SJSA1 (cell line): ENCODE data around the gene IGF2. TPM values are rescaled to one million over a fixed set of nuclear protein-coding genes. Genes with fewer than 3 reads are reported as not detected.

ENCODE experiments used
- total RNA-seq: library from RNA; depleted of rRNA; stranded (reverse); fragments of >200 nt; shearing (Covaris generic); gene quantifications from 2 replicates; pipeline ENCODE4 v1.2.3, GENCODE V29; 2014; rRNA removed

Gene IGF2
- total RNA-seq, 1 experiment from 2014 or later, result 31.5 TPM

Other genes with a start within 250 kb of the IGF2 start
- not detected in 2 replicates for gene PRR33, start 247.5 kb downstream of the IGF2 start, total RNA-seq
- gene TNNT3, start 219.7 kb downstream of the IGF2 start, total RNA-seq, result 7.5 and 8.0 TPM in 2 replicates
- gene MRPL23, start 192.1 kb downstream of the IGF2 start, total RNA-seq, result 155 and 244 TPM in 2 replicates
- not detected in 2 replicates for gene H19, start 141.5 kb downstream of the IGF2 start, total RNA-seq
- gene INS, start 21.8 kb upstream of the IGF2 start, total RNA-seq, result not detected in 2 replicates
- not detected in 2 replicates for gene TH, start 32.4 kb upstream of the IGF2 start, total RNA-seq
- not detected in 2 replicates for gene ASCL2, start 131.2 kb upstream of the IGF2 start, total RNA-seq
- 0.11 TPM in 1 of 2 replicates, not detected in the other for gene C11orf21, start 162.5 kb upstream of the IGF2 start, total RNA-seq
- 0.39 TPM in 1 of 2 replicates, not detected in the other for gene TSPAN32, start 162.6 kb upstream of the IGF2 start, total RNA-seq
- gene CD81, start 237.9 kb upstream of the IGF2 start, total RNA-seq, result 140 and 219 TPM in 2 replicates